ENCODE measurements around the gene THBD. TPM values are rescaled to one million over a fixed set of nuclear protein-coding genes. Genes with fewer than 3 reads are reported as not detected.

THBD gene
- total and polyA plus RNA-seq, 4 experiments from 2014 or later: 0.05 to 0.50 (median 0.29) TPM; not detected in 1

DNA sequence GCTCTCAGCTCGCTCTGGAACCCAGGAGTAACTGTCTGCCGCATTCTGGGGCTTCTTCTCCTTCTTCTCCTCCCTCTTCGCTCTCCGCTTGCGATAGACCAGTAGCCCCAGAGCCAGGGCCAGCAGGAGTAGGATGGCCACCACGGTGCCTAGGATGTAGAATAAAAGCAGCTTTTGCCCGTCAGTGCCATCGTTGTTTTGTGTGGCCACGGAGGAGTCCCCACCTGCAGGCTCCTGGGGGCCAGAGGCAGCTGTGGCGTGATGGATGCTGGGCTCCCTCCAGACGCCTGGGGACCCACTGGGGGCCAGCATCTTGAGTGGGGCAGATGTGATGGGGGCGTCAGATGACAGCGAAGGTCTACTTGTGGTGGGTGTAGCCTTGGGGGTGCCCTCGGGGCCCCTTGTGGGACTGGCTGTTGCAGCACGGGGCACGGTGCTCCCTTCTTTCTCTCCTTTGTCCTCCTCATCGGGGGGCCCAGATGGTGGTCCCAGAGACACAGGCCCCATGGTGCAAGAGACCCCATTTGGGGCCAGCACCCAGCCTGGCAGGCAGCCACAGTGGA is 34.9 kb upstream of the THBD start:
- Histone ChIP-seq H3K36me3 (ENCODE audit: insufficient read depth, low read length) (no peaks in the 10 kb centered on the region), H3K27me3 (ENCODE audit: insufficient read depth, low read length) (no peaks in the 10 kb centered on the region), H3K4me1 (ENCODE audit: insufficient read depth, low read length) (peaks cover 13% of the 10 kb centered on the region), H3K4me3 (ENCODE audit: low read length in 2 of 2) (no peak overlapping the region), H3K27ac (ENCODE audit: low read depth, low read length) (no peak overlapping the region), H3K9me3 (ENCODE audit: control insufficient read depth in 1 of 2, low read length in 2 of 2) (no peaks in the 10 kb centered on the region)
- intact Hi-C loops (cut with micrococcal nuclease): loop anchor here (10.0 kb wide), 1 partner anchor 60 kb away; no protein-coding TSS in a partner anchor
- DNase-seq: no peak
- ChIA-PET POLR2A (ENCODE audit: partially characterized antibody) (no interaction called here), CTCF (ENCODE audit: partially characterized antibody) (no interaction called here)
- no peaks in the 10 kb centered on the region for H3K9me3 Mint-ChIP-seq
- peaks cover 11 to 42% (median 21%) of the 10 kb centered on the region in 4 donors for H3K4me1 Mint-ChIP-seq
- H3K27ac Mint-ChIP-seq: peak overlapping the region in 3 of 7 donors; percentile 6 to 43 (median 12)
- peak overlapping the region; percentile 25 to 75 (median 50) for H3K4me3 Mint-ChIP-seq
- H3K27me3 Mint-ChIP-seq: peaks cover 2 to 5% of the 10 kb centered on the region in 2 donors
- no peaks in the 10 kb centered on the region for H3K36me3 Mint-ChIP-seq

DNA sequence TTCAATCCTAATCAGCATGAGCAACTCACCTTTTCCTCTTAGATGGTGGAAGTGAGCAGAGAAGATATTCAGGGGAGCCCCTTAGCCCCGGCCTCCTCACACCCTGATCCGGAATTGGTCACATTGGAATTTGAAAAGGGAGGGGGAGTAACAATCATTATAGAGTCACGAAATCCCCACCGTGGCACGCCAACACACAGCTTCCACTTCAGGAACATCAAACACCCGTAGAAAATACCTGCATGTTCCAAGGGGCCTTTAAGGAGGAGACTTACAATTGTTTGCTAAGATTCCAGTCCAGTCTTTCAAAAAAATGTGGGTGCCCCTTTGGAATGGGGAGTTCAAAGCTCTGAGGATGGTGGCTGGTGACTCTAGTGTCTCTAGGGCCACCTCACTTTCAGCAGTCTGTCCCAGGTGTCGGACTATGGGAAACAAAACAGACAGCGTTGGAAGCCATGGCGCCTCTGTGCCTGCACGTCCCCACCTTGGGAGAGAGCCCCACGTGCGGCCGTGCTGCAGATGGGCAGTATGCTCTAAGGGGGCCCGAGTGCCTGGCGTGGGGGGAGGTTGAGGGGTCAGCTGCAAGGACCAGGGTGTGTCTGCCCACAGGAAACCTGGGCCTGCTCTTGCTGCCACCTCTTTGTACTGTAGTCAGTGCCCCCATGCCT is 34.2 kb upstream of the THBD start:
- peaks cover under 1 to 5% of the 10 kb centered on the region in 2 donors for H3K27me3 Mint-ChIP-seq
- no peaks in the 10 kb centered on the region for H3K36me3 Mint-ChIP-seq
- Histone ChIP-seq H3K4me3 (ENCODE audit: low read length in 2 of 2) (no peak overlapping the region), H3K27ac (ENCODE audit: low read depth, low read length) (no peak overlapping the region), H3K27me3 (ENCODE audit: insufficient read depth, low read length) (no peaks in the 10 kb centered on the region), H3K4me1 (ENCODE audit: insufficient read depth, low read length) (peaks cover 13% of the 10 kb centered on the region), H3K36me3 (ENCODE audit: insufficient read depth, low read length) (no peaks in the 10 kb centered on the region), H3K9me3 (ENCODE audit: control insufficient read depth in 1 of 2, low read length in 2 of 2) (no peaks in the 10 kb centered on the region)
- DNase-seq: no peak
- H3K4me3 Mint-ChIP-seq: peak overlapping the region; percentile 33 to 77 (median 68)
- no peaks in the 10 kb centered on the region for H3K9me3 Mint-ChIP-seq
- peak overlapping the region in 4 of 7 donors; percentile 10 to 83 (median 58) for H3K27ac Mint-ChIP-seq
- intact Hi-C loops (cut with micrococcal nuclease): loop anchor here (10.0 kb wide), 1 partner anchor 61 kb away; no protein-coding TSS in a partner anchor
- ChIA-PET POLR2A (ENCODE audit: partially characterized antibody) (no interaction called here), CTCF (ENCODE audit: partially characterized antibody) (no interaction called here)
- peaks cover 11 to 42% (median 21%) of the 10 kb centered on the region in 4 donors for H3K4me1 Mint-ChIP-seq

DNA sequence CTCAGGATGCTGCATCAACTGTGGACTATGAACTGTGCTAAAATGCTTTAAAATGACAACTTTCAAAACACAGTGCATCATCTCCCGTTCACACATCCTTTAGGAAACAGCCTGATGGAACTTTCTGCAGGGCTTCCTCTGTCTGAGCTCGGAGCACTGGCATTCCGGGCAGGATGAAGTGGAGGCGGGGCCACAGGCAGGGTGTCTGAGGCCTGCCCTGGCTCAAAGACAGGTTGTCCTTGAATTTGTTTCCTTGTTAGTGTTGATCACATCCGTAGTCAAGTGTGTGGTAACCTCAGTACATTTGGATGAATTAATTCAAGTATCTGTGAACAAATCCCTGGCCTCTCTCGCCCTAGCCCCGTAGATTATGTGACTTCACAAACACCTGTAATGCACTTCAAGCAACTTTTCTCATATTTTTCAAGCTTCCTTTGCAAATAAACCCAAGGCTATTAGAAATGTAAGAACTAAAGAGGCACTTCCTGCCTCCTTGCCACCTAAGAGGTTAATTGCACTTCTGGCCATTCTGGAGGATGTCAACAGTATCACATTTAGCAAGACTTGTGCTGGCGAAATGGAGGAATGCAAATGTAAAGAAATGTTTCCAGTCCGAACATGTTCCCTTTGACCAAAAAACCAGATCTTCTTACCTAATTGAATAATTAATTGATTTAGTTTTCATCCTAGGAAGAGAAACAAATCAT is 33.5 kb upstream of the THBD start:
- Histone ChIP-seq H3K27ac (ENCODE audit: low read depth, low read length) (no peak overlapping the region), H3K27me3 (ENCODE audit: insufficient read depth, low read length) (no peaks in the 10 kb centered on the region), H3K4me3 (ENCODE audit: low read length in 2 of 2) (no peak overlapping the region), H3K36me3 (ENCODE audit: insufficient read depth, low read length) (no peaks in the 10 kb centered on the region), H3K4me1 (ENCODE audit: insufficient read depth, low read length) (peaks cover 13% of the 10 kb centered on the region), H3K9me3 (ENCODE audit: control insufficient read depth in 1 of 2, low read length in 2 of 2) (no peaks in the 10 kb centered on the region)
- H3K27ac Mint-ChIP-seq: peak overlapping the region in 5 of 7 donors; percentile 10 to 83 (median 42)
- no peaks in the 10 kb centered on the region for H3K36me3 Mint-ChIP-seq
- DNase-seq: no peak
- no peaks in the 10 kb centered on the region for H3K9me3 Mint-ChIP-seq
- H3K27me3 Mint-ChIP-seq: peaks cover 0 to 5% of the 10 kb centered on the region in 2 donors
- CTCF ChIA-PET (ENCODE audit: partially characterized antibody): no interaction called here
- H3K4me1 Mint-ChIP-seq: peaks cover 13 to 42% (median 21%) of the 10 kb centered on the region in 4 donors
- peak overlapping the region; percentile 33 to 77 (median 64) for H3K4me3 Mint-ChIP-seq
- POLR2A ChIA-PET (ENCODE audit: partially characterized antibody): no interaction called here
- intact Hi-C loops (cut with micrococcal nuclease): loop anchor here (10.0 kb wide), 1 partner anchor 62 kb away; no protein-coding TSS in a partner anchor

DNA sequence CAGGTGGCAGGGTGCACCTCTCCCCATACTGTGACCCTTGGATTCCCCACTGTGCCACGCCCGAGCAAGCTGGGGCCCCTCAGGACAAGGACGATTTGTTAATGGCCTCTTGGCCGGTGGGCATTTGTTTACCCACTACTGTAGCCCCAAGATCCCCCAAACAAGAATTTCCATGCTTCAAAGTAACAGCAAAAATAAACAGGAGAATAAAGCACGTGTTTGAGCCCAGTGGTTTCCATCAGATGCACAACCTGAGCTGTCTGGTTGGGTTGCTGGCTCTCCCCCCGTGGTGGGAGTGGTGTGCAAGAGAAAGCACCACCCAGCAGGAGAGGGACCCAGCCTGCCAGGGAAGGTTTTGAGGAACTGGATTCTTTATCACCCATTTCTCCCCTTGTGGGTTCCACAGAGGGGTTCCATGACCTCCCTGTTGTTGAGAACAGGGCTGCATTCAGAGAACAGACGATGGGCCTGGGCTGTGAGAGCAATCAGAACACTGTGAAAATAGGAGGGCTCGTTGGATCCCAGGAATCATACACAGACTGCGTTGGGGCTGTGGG is 31.9 kb upstream of the THBD start:
- Histone ChIP-seq H3K9me3 (ENCODE audit: control insufficient read depth in 1 of 2, low read length in 2 of 2) (no peaks in the 10 kb centered on the region), H3K4me3 (ENCODE audit: low read length in 2 of 2) (no peak overlapping the region), H3K36me3 (ENCODE audit: insufficient read depth, low read length) (no peaks in the 10 kb centered on the region), H3K27ac (ENCODE audit: low read depth, low read length) (no peak overlapping the region), H3K4me1 (ENCODE audit: insufficient read depth, low read length) (peaks cover 3% of the 10 kb centered on the region), H3K27me3 (ENCODE audit: insufficient read depth, low read length) (no peaks in the 10 kb centered on the region)
- ChIA-PET POLR2A (ENCODE audit: partially characterized antibody) (no interaction called here), CTCF (ENCODE audit: partially characterized antibody) (no interaction called here)
- no peak for DNase-seq
- Mint-ChIP-seq H3K9me3 (peaks cover 0 to 2% (median 0%) of the 10 kb centered on the region in 8 donors), H3K27me3 (peaks cover 0 to 2% of the 10 kb centered on the region in 2 donors), H3K4me3 (no peak overlapping the region), H3K4me1 (peaks cover 12 to 26% (median 15%) of the 10 kb centered on the region in 4 donors), H3K27ac (peak overlapping the region in 2 of 7 donors; percentile 9 to 69), H3K36me3 (no peaks in the 10 kb centered on the region)
- intact Hi-C loops (cut with micrococcal nuclease): loop anchor here (10.0 kb wide), 1 partner anchor 63 kb away; no protein-coding TSS in a partner anchor

DNA sequence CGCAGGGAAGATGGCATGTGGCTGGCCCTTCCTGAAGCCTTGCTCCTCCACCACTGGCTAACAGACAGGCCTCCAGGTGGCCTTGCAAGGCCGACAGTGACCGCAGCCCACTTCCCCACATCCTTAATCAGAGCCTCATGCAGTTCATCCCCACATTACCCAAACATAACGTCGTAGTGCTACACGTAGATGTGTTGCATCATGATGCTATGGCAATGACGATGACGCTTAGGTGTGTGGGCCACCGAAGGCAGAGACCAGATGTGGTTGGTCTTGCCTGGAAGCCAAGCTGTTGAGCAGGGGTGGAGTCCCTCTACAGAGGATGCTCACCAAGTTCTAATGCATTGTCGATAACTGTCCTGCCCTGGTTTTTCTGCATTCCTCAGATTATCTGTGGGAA is 31.0 kb upstream of the THBD start:
- Histone ChIP-seq H3K4me3 (ENCODE audit: low read length in 2 of 2) (no peak overlapping the region), H3K36me3 (ENCODE audit: insufficient read depth, low read length) (no peaks in the 10 kb centered on the region), H3K4me1 (ENCODE audit: insufficient read depth, low read length) (no peaks in the 10 kb centered on the region), H3K27me3 (ENCODE audit: insufficient read depth, low read length) (no peaks in the 10 kb centered on the region), H3K27ac (ENCODE audit: low read depth, low read length) (no peak overlapping the region), H3K9me3 (ENCODE audit: control insufficient read depth in 1 of 2, low read length in 2 of 2) (no peaks in the 10 kb centered on the region)
- ChIA-PET CTCF (ENCODE audit: partially characterized antibody) (no interaction called here), POLR2A (ENCODE audit: partially characterized antibody) (no interaction called here)
- Mint-ChIP-seq H3K27me3 (peaks cover 0 to 2% of the 10 kb centered on the region in 2 donors), H3K4me1 (peaks cover 11 to 22% (median 13%) of the 10 kb centered on the region in 4 donors), H3K36me3 (no peaks in the 10 kb centered on the region), H3K27ac (no peak overlapping the region), H3K4me3 (no peak overlapping the region), H3K9me3 (peaks cover 0 to 2% (median 0%) of the 10 kb centered on the region in 8 donors)
- no peak for DNase-seq
- intact Hi-C loops (cut with micrococcal nuclease): loop anchor here (10.0 kb wide), 1 partner anchor 64 kb away; no protein-coding TSS in a partner anchor

DNA sequence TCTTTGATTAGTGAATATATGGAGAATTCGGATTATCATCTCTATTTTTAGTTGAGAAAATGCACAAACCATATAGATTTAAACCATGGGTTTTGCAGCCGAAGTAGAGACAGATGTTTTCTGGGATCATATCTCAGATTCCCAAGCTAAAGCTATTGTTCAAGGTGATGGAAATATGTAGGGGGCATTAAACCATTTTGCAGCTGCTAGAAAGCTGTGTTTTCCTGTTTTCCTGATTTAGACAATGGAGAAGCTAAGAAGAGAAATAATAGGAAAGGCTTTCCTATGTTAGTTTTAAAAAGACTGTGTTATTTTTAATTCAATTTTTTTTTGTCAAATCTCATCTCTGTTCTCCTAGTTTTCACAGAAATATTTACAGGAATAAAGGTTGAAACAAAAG is 30.5 kb upstream of the THBD start:
- DNase-seq: no peak
- H3K36me3 Mint-ChIP-seq: no peaks in the 10 kb centered on the region
- CTCF ChIA-PET (ENCODE audit: partially characterized antibody): no interaction called here
- H3K27ac Mint-ChIP-seq: no peak overlapping the region
- H3K4me1 Mint-ChIP-seq: peaks cover 11 to 22% (median 13%) of the 10 kb centered on the region in 4 donors
- no peak overlapping the region for H3K4me3 Mint-ChIP-seq
- intact Hi-C loops (cut with micrococcal nuclease): loop anchor here (10.0 kb wide), 1 partner anchor 65 kb away; no protein-coding TSS in a partner anchor
- no peaks in the 10 kb centered on the region for H3K27me3 ChIP-seq (ENCODE audit: insufficient read depth, low read length)
- no peaks in the 10 kb centered on the region for H3K36me3 ChIP-seq (ENCODE audit: insufficient read depth, low read length)
- no peaks in the 10 kb centered on the region for H3K9me3 ChIP-seq (ENCODE audit: control insufficient read depth in 1 of 2, low read length in 2 of 2)
- peaks cover 0 to 2% (median 0%) of the 10 kb centered on the region in 8 donors for H3K9me3 Mint-ChIP-seq
- POLR2A ChIA-PET (ENCODE audit: partially characterized antibody): no interaction called here
- no peaks in the 10 kb centered on the region for H3K4me1 ChIP-seq (ENCODE audit: insufficient read depth, low read length)
- H3K27ac ChIP-seq (ENCODE audit: low read depth, low read length): no peak overlapping the region
- no peak overlapping the region for H3K4me3 ChIP-seq (ENCODE audit: low read length in 2 of 2)
- peaks cover 0 to 4% of the 10 kb centered on the region in 2 donors for H3K27me3 Mint-ChIP-seq

DNA sequence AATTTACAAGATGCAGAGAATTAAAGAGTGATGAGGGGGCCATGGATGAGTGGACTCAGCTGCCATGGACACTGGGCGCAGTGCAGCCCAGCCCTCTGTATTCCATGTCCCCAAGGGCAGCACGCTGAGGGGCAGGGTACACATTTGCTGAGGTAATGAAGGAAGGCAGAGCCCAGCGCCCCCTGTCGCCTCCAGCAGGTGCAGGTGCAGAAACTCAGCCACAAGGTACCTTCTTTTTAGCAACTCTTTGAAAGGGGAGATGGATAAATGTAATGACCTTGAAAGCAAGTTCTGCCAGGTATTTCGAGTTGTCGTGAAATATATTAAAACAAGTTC is 29.5 kb upstream of the THBD start:
- POLR2A ChIA-PET (ENCODE audit: partially characterized antibody): no interaction called here
- intact Hi-C loops (cut with micrococcal nuclease): no loop called here

More for the DNA sequence above, 29.5 kb upstream of the THBD start:
- H3K4me1 Mint-ChIP-seq: peaks cover 9 to 15% (median 12%) of the 10 kb centered on the region in 4 donors
- Histone ChIP-seq H3K4me3 (ENCODE audit: low read length in 2 of 2) (no peak overlapping the region), H3K36me3 (ENCODE audit: insufficient read depth, low read length) (no peaks in the 10 kb centered on the region), H3K9me3 (ENCODE audit: control insufficient read depth in 1 of 2, low read length in 2 of 2) (no peaks in the 10 kb centered on the region), H3K27ac (ENCODE audit: low read depth, low read length) (no peak overlapping the region), H3K4me1 (ENCODE audit: insufficient read depth, low read length) (no peaks in the 10 kb centered on the region), H3K27me3 (ENCODE audit: insufficient read depth, low read length) (no peaks in the 10 kb centered on the region)
- no peaks in the 10 kb centered on the region for H3K36me3 Mint-ChIP-seq
- peaks cover 0 to 4% of the 10 kb centered on the region in 2 donors for H3K27me3 Mint-ChIP-seq
- CTCF ChIA-PET (ENCODE audit: partially characterized antibody): no interaction called here
- H3K4me3 Mint-ChIP-seq: no peak overlapping the region
- H3K27ac Mint-ChIP-seq: no peak overlapping the region
- no peak for DNase-seq
- peaks cover 0 to 2% (median 0%) of the 10 kb centered on the region in 8 donors for H3K9me3 Mint-ChIP-seq
